Subcutaneous adipose tissue (tissue), 4 donors: ENCODE data around the gene TTC9C. TPM values are rescaled to one million over a fixed set of nuclear protein-coding genes. Genes with fewer than 3 reads are reported as not detected.

ENCODE experiments used
- CTCF ChIP-seq: fragments of 450-650 bp; IDR thresholded peaks from one replicate; pipeline ENCODE4 v1.5.1; 2016; ENCODE audit warnings: low read depth, mild to moderate bottlenecking, control low read depth, antibody characterized with exemption, moderate library complexity
- total RNA-seq, 4 donors: library from RNA; depleted of rRNA; stranded (reverse); fragments of >200 nt; gene quantifications; one replicate each; pipeline ENCODE4 v1.1.0, GENCODE V29; 2016

Gene TTC9C
- total RNA-seq, 4 donors from 2014 or later: 17.5 to 57.4 (median 20.3) TPM

GRCh38 chr11:62747475-62748160 lies 19.3 kb downstream of the TTC9C start:
- no peak for TF ChIP-seq CTCF

- no peak for TF ChIP-seq CTCF
Observed at GRCh38 chr11:62752177-62752785, 24.0 kb downstream of the TTC9C start.

- no peak for TF ChIP-seq CTCF
Observed at GRCh38 chr11:62752994-62753735, 24.9 kb downstream of the TTC9C start.

- no peak for TF ChIP-seq CTCF
Observed at GRCh38 chr11:62753736-62754603, 25.7 kb downstream of the TTC9C start, which contains the start of gene ZBTB3. Gene ZBTB3 (minus strand): TSS chr11:62754160. CDS start chr11:62753664, 496 bp downstream.

GRCh38 chr11:62755086-62755615 lies 26.9 kb downstream of the TTC9C start:
- no peak for TF ChIP-seq CTCF

- no peak for TF ChIP-seq CTCF
Observed at GRCh38 chr11:62757846-62758788, 29.8 kb downstream of the TTC9C start.
